ENCODE results near the gene GPRIN1.
"Not testable (repeated sequence)": the region's sequence is repeated elsewhere in the genome, so short reads cannot be mapped to it uniquely, and the experiment has no call there.

GPRIN1 gene

DNA sequence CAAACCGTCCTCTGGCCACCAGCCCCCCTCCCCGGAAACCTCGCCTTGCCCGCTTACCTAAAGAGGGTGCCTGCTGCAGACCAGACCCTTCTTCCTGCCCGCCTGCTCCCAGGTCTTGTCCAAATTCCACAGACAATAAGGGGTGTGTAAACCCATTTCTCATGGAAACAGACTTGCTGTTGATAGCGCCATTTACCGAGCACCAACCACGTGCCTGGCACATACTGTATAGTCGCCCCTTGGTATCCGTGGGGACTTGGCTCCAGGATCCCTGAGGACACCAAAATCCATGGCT lies 35.7 kb downstream of the GPRIN1 start:
- no peak for DNase-seq (ENCODE audit: low read depth)

DNA sequence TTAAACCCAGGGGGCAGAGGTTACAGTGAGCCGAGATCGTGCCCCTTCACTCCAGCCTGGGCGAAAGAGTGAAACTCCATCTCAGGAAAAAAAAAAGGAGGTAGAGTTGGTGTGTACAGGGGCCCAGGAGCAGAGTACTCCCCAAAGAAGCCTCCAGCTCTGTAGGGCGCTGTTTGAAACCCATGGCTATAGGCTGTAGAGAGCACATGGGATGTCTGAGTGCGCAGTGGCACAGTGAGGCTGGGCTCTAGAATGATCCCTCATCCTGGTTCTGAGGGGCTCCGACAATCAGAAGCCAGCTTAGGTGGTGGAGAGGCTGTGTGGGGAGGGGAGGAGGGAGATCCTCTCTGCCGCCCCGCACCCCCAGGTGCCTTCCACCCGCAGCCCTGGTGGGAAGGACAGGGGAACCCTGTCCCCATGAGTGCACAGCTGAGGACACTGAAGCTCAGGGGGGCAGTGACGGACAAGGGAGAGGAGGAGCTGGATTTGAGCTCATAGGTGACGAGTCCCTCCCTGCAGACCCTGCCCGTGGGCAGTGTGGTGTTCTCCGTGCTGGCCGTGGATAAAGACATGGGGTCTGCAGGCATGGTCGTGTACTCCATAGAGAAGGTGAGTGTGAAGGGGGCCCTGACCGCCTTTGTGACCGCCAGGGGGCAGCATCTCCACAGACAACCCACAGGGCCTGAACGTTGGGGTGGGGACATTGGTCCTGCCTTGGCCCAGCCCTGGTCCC lies 36.2 kb downstream of the GPRIN1 start:
- DNase-seq (ENCODE audit: low read depth): peak; percentile 30

DNA sequence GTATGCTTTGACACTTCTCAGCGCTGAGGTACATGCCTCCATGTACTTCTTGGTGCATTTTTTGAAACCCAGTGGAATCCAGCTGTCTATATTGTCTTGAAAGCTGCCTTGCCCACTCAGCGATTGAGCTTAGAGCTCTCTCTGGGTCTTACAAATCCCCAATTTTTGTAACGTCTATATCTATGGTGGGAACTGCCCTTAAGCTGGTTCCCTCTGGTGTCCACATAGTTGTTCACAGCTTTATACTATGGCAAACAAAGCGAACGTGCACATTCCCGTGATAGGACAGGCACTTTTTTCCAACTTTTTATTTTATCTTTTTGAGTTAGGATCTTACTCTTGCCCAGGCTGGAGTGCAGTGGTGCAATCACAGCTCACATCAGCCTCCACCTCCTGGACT lies 39.9 kb downstream of the GPRIN1 start:
- DNase-seq (ENCODE audit: low read depth): peak; percentile 8

DNA sequence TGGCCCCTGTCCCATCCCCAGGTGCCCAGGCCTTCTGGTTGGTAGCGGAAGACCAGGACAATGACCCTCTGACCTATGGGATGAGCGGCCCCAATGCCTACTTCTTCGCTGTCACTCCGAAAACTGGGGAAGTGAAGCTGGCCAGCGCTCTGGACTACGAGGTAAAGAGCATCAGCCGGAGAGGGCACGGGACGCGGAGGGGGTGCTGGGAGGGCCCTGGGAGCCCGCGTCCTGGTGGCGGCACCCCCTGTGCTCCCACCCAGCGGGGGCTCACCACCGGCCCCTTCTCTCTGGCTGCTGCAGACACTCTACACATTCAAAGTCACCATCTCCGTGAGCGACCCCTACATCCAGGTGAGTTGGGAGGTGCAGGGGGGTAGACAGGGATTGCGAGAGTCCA lies 41.3 kb downstream of the GPRIN1 start:
- DNase-seq (ENCODE audit: low read depth): no peak

DNA sequence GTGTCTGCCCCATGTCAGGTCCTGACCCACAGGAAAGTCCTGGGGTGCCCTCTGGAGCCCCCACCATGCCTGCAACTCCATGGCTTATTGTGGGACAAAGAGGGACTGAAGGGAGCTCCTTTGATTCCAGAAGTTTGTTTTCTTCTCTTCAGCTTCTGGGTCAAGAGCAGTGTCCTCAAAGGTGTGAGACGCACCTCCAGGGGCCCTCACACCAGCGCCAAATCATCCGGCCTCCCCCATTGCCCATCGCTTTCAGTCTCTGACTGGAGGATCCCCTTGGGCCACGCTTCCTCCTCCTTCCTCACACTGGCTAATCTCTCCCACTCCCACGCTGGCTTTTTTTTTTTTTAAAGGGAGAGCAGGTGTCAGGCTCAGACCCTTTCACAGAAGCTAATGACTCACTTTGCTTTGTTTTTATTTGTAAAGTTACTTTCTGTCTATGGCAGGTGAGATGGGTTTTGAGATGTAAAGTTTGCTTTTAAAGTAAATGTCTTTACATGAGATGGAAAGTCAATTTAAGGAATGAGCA lies 44.1 kb downstream of the GPRIN1 start:
- no peak for DNase-seq (ENCODE audit: low read depth)

DNA sequence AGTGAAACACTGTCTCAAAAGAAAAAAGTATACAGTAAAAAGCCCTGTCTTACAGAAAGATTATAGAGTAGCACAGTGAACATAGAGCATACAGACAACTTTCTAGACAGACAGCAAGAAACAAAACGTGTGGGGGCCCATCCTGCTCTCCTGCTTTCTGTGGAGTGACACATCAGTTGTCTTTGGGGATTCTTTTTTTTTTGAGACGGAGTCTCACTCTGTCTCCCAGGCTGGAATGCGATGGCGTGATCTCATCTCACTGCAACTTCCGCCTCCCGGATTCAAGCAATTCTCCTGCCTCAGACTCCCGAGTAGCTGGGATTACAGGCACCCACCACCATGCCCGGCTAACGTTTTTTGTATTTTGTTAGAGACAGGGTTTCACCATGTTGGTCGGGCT lies 46.0 kb downstream of the GPRIN1 start:
- peak; percentile 30 for DNase-seq (ENCODE audit: low read depth)

DNA sequence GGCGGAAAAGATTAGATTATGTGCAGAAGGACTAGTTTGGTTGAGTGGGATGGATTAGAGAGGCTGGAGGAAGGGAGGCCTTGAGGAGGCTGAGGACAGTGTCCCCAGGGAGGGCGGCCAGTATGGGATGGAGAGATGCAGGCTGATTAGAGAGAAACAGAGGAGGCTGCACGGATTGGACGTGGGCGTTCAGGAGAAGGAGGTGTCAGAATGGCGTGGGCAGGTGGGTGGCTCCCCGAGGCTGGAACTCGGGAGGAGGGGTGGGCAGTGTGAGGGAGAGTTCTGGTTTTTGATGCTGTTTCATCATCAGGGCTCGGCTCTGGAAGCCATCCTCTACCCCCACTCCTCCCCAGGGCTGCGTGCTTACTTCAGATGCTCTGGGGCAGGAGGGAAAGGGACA lies 47.8 kb downstream of the GPRIN1 start:
- DNase-seq (ENCODE audit: low read depth): no peak

DNA sequence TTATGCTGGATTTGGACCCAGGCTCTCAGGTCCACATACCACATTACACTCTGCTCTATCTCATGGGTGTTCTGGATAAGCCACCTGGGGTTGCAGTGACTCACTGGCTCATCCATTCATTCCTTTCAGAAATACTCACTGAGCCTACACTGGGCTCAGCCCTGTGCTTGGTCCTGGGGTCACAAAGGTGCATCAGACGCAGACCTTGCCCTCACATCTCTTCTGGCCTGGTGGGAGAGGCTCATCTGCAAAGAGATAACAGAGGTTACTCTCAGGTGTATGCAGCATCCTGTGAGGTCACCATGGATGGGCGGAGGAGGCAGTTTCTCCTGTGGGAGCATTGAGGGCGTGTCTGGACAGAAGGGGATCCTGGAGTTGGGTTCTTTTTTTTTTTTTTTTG lies 48.7 kb downstream of the GPRIN1 start:
- no peak for DNase-seq (ENCODE audit: low read depth)

DNA sequence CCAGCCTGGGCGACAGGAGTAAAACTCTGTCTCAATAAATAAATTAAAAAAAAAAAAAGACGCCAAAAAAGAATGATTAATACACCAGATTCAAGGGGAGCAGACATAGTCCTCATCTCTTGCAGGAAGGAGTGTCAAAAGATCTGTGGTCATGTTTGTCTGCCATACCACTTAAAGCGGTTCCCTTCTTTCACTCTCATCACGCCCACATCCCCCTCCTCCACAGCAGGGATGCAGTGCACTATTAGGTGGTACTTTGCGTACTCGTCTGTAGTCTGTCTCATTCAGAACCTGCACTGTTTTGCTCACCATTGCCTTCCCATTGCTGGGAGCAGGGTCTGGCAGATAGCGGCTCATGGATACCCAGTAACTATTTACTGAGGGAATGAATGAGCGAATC lies 49.6 kb downstream of the GPRIN1 start:
- no peak for DNase-seq (ENCODE audit: low read depth)

DNA sequence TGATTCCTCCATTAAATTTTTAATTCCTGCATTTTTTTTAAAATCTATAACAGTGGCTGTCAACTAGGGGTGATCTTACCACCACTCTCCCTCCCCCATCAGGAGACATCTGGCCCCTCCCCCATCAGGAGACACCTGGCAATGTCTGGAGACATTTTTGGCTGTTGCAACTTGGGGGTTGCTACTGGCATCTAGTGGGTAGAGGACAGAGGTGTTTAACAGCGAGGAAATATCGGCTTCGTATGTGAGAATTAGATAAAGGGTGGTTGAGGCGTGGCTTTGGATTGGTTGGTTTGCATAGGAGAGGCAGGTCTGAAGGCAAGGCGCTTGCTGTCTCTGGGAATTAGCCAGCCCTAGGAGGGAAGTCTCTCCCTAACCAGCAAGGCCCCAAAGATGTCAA lies 50.3 kb downstream of the GPRIN1 start:
- DNase-seq (ENCODE audit: low read depth): no peak

DNA sequence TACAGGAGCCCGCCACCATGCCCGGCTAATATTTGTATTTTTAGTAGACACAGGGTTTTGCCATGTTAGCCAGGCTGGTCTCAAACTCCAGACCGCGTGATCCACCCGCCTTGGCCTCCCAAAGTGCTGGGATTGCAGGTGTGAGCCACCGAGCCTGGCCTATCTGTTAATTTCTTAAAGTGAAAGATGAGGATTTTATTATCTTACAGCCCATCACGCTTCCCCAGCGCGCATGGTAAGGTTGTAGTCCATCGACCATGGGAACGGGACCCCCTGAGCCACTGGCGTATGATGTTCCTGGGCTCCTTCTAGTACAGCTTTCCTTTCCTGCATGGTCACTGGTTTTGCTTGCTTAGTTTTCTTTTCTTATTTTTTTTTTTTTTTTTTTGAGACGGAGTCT lies 52.1 kb downstream of the GPRIN1 start:
- DNase-seq (ENCODE audit: low read depth): no peak

DNA sequence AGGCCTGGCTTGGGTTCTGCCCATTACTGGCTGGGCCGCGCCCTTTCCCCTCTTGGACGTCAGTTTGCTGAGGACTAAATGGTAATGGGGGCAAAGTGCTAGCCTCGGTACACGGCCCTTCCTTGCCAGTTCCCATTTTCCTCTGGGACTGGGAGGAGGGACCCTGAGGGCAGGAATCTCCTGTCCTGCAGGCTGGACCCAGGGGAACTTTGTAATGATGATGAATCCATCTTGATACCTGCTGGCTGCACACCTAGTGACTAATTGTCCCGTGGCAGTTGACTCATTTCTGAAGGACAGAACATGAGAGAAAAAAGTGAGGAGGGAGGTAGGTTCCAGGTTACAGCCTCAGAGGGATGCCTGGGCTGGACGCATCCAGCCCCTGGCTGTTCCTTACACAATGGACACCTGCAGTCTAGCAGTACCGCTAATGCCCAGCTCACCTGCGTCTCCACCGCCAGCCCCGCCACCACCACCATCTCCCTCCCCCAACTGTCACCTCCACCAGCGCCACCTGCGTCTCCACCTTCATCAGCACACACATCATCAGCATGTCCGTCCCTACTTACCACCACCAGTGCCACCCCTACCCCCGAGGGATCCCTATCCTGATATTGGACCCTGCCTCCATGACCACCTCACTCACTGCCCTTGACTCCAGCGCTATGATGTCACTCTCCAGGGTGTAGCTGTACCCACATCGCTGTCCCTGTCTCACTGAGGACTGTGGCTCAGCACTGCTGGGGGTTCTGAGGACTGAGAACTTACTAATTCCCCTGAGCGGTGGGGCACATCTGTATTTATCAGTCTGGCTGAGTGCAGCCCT lies 56.5 kb downstream of the GPRIN1 start:
- no peak for DNase-seq (ENCODE audit: low read depth)

DNA sequence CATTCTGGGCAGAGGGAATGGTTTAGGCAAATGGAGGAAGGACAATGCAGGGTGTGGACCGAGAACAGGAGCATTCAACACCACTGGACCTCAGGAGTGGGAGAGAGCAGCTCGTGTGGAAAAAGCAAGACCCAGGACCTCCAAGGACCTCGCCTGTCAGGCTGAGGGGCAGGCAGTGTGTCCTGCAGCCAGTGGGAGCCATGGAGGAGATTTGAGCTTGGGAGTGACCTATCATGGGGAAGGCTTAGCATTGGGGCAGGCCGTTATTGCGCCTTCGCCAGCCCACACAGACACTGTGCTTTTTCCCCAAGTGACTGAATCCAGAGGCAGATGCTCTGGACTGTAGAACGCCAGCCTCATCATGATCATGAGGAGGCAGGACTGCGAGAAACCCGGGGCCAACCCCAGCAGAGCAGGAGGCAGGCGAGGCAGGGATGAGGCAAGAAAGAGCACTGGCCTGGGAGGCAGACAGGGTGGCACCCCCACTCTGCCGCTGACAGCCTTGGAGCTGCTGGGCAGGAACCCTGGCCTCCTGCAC lies 57.6 kb downstream of the GPRIN1 start:
- no peak for DNase-seq (ENCODE audit: low read depth)

DNA sequence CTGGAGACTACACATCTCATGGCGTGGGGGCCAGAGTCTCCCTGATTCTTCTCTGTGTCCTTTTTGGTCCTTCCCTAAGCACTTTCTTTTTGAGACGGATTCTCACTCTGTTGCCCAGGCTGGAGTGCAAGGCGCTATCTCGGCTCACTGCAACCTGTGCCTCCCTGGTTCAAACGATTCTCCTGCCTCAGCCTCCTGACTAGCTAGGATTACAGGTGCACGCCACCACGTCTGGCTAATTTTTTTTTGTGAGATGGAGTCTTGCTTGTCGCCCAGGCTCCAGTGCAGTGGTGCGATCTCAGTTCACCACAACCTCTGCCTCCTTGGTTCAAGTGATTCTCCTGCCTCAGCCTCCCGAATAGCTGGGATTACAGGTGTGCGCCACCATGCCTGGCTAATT lies 59.0 kb downstream of the GPRIN1 start:
- DNase-seq (ENCODE audit: low read depth): not testable (repeated sequence)

DNA sequence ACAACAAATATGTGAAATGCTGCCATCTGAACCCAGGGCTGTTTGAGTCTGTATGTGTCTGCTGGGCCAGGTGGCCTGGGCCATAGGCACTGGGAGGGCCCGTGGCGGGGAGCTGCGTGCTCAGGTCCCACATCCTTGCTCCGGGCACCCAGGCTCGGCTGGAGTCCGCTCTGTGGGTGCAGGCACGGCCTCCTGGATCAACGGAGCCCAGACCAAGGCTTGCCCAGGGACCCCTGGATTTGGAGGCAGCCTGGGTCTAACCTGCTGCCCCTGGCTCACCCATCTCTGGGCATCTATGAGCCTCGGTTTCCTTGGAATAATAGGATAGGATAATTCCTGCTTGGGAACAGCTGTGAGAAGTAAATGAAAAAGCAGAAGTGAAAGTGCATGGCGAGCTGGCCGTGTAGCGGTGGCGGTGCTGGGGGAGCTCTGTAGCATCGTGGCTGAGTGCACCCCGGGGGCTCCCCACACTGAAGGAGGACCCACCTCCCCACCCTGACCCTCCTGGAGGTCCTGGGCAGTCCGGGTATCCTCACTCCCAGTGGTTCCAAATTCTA lies 59.6 kb downstream of the GPRIN1 start:
- DNase-seq (ENCODE audit: low read depth): no peak

DNA sequence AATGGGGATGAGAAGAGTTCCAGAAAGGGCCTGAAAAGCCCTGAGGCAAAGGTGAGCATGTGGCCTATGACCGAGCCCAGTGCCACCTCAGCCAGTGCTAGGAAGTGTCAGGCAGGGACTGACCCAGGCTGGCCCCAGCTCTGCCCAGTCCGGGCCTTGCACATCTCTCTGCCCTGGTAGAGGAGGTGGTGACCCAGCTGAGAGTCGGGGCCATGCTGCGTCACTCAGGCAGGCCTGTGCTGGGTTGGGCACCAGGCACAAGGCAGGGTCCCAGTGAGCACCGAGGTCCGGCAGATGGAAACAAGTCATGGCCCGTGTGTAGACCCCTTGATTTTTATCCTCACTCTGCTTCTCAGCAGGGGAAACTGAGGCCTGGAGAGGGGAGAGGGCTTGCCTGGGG lies 60.1 kb downstream of the GPRIN1 start:
- DNase-seq (ENCODE audit: low read depth): no peak

DNA sequence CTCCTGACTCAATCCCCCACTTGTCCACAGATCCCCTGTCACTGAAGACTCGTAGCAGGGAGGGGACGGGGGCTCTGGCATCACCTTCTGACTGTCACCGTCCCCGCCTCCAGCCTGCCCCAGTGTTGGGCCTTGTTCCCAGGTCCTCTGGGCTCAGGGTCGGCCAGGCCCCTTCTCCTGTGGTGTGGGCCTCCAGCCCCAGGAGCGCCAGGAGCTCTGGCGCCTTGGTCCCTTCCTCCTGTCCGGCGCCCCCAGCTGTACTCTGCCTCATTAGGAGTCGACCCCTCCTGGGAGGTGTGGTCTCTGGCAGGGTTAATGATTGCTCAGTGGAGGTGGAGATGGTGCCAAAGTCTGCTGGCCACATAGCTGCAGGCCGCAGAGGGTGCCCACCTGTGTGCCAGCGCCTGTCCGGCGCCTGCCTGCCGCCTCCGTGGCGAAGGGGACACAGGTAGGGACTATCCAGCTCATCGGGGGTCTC lies 61.0 kb downstream of the GPRIN1 start, which contains the start of gene CDHR2:
CDHR2 (plus strand) TSS at position 376 of the 478 bp plus-strand sequence. CDS start 16,011 bp downstream, outside the sequence.
- no peak for DNase-seq (ENCODE audit: low read depth)

DNA sequence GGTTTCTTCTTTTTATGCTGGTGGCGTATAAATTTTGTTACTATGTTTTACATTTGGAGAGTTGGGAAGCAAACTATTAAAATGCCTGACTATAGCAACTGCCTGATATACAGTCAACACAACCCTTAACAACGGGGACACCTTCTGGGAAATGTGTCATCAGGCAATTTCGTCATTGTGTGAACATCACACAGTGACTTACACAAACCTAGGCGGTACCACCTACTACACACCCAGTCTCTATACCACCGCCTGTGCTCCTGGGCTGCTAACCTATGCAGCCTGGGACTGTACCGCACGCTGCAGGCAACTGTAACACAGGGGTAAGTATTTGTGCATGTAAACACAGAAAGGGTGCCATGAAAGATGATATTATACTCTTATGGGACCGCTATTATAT lies 62.2 kb downstream of the GPRIN1 start:
- no peak for DNase-seq (ENCODE audit: low read depth)
